Measurements from ENCODE around the gene GDA. TPM values are rescaled to one million over a fixed set of nuclear protein-coding genes. Genes with fewer than 3 reads are reported as not detected.
"Not testable (repeated sequence)": the region's sequence is repeated elsewhere in the genome, so short reads cannot be mapped to it uniquely, and the experiment has no call there.

Gene GDA
- total and polyA plus RNA-seq, 4 donors: 0.04 to 1.5 (median 0.63) TPM

- WGBS, 2 donors: 89% methylated on average over 2 of the region's 2 CpGs
- no peak overlapping the region for H3K4me3 ChIP-seq
- H3K9me3 ChIP-seq (ENCODE audit: control insufficient read depth in 4 of 4, insufficient read depth in 3 of 4, low read length in 3 of 4): no peaks in the 10 kb centered on the region
- H3K36me3 ChIP-seq (ENCODE audit: control insufficient read depth in 4 of 4, insufficient read depth in 4 of 4, low read length in 4 of 4): no peaks in the 10 kb centered on the region
- no peak for TF ChIP-seq CTCF (IDR thresholded peaks at IDR 0.05; ENCODE audit: control extremely low read depth, extremely low read depth)
- H3K9ac ChIP-seq (ENCODE audit: insufficient read depth in 1 of 2, low read length in 2 of 2): no peak overlapping the region
- H3K27me3 ChIP-seq (ENCODE audit: control insufficient read depth in 3 of 3, insufficient read depth in 3 of 3, low read length in 2 of 3): no peaks in the 10 kb centered on the region
- ATAC-seq (ENCODE audit: insufficient read depth, low FRiP score): no peak
- H3K4me1 ChIP-seq (ENCODE audit: control insufficient read depth in 5 of 5, insufficient read depth in 5 of 5, low read length in 5 of 5): peaks cover 0 to 11% (median 5%) of the 10 kb centered on the region in 5 donors
- no peak overlapping the region for H3K27ac ChIP-seq (ENCODE audit: low read depth in 1 of 2, low read length in 1 of 2)
- DNase-seq: no peak
Measured at GRCh38 chr9:72290311-72290710, 141.1 kb downstream of the GDA start.

- DNase-seq: not testable (repeated sequence)
- WGBS, 2 donors: 79 to 81% methylated on average over 5 of the region's 5 CpGs
- H3K4me1 ChIP-seq (ENCODE audit: control insufficient read depth in 5 of 5, insufficient read depth in 5 of 5, low read length in 5 of 5): peaks cover 0 to 11% (median 5%) of the 10 kb centered on the region in 5 donors
Measured at GRCh38 chr9:72291576-72291975, 142.3 kb downstream of the GDA start.

GRCh38 chr9:72292256-72292682 lies 143.0 kb downstream of the GDA start:
- no peak for TF ChIP-seq CTCF (IDR thresholded peaks at IDR 0.05; ENCODE audit: control extremely low read depth, extremely low read depth)
- DNase-seq: peak in 2 of 3 donors; percentile 57 to 61
- Histone ChIP-seq H3K9me3 (ENCODE audit: control insufficient read depth in 4 of 4, insufficient read depth in 3 of 4, low read length in 3 of 4) (no peaks in the 10 kb centered on the region), H3K27me3 (ENCODE audit: control insufficient read depth in 3 of 3, insufficient read depth in 3 of 3, low read length in 2 of 3) (no peaks in the 10 kb centered on the region), H3K9ac (ENCODE audit: insufficient read depth in 1 of 2, low read length in 2 of 2) (no peak overlapping the region), H3K36me3 (ENCODE audit: control insufficient read depth in 4 of 4, insufficient read depth in 4 of 4, low read length in 4 of 4) (no peaks in the 10 kb centered on the region), H3K4me3 (no peak overlapping the region), H3K4me1 (ENCODE audit: control insufficient read depth in 5 of 5, insufficient read depth in 5 of 5, low read length in 5 of 5) (peaks cover 0 to 11% (median 5%) of the 10 kb centered on the region in 5 donors), H3K27ac (ENCODE audit: low read depth in 1 of 2, low read length in 1 of 2) (no peak overlapping the region)
- WGBS, 2 donors: 8 to 17% methylated on average over 2 of the region's 2 CpGs
- no peak for ATAC-seq (ENCODE audit: insufficient read depth, low FRiP score)

More at GRCh38 chr9:72291576-72291975, 142.3 kb downstream of the GDA start:
- not testable (repeated sequence) for H3K27ac ChIP-seq (ENCODE audit: low read depth in 1 of 2, low read length in 1 of 2); H3K4me3 ChIP-seq; H3K9me3 ChIP-seq (ENCODE audit: control insufficient read depth in 4 of 4, insufficient read depth in 3 of 4, low read length in 3 of 4); ATAC-seq (ENCODE audit: insufficient read depth, low FRiP score); H3K36me3 ChIP-seq (ENCODE audit: control insufficient read depth in 4 of 4, insufficient read depth in 4 of 4, low read length in 4 of 4); H3K27me3 ChIP-seq (ENCODE audit: control insufficient read depth in 3 of 3, insufficient read depth in 3 of 3, low read length in 2 of 3); H3K9ac ChIP-seq (ENCODE audit: insufficient read depth in 1 of 2, low read length in 2 of 2)

- Histone ChIP-seq H3K9me3 (ENCODE audit: control insufficient read depth in 4 of 4, insufficient read depth in 3 of 4, low read length in 3 of 4) (no peaks in the 10 kb centered on the region), H3K27ac (ENCODE audit: low read depth in 1 of 2, low read length in 1 of 2) (no peak overlapping the region), H3K4me3 (no peak overlapping the region), H3K36me3 (ENCODE audit: control insufficient read depth in 4 of 4, insufficient read depth in 4 of 4, low read length in 4 of 4) (no peaks in the 10 kb centered on the region), H3K4me1 (ENCODE audit: control insufficient read depth in 5 of 5, insufficient read depth in 5 of 5, low read length in 5 of 5) (peaks cover 0 to 11% (median 5%) of the 10 kb centered on the region in 5 donors), H3K27me3 (ENCODE audit: control insufficient read depth in 3 of 3, insufficient read depth in 3 of 3, low read length in 2 of 3) (no peaks in the 10 kb centered on the region), H3K9ac (ENCODE audit: insufficient read depth in 1 of 2, low read length in 2 of 2) (no peak overlapping the region)
- WGBS, 2 donors: 52 to 56% methylated on average over 5 of the region's 5 CpGs
- no peak for TF ChIP-seq CTCF (IDR thresholded peaks at IDR 0.05; ENCODE audit: control extremely low read depth, extremely low read depth)
- DNase-seq (peak; percentile 75 to 96 (median 90)), ATAC-seq (ENCODE audit: insufficient read depth, low FRiP score) (peak; percentile 16)
Measured at GRCh38 chr9:72292874-72293607, 143.8 kb downstream of the GDA start.
